Astrocyte (in vitro differentiated cells and primary cell): Measurements from ENCODE around the gene MYCBP2. TPM values are rescaled to one million over a fixed set of nuclear protein-coding genes. Genes with fewer than 3 reads are reported as not detected.
A peak's percentile ranks its signal among the peaks of the same experiment; 100 is the strongest.

Experiments used
- DNase-seq: peaks from one replicate; pipeline ENCODE4 v3.0.0-alpha.2; 2010; ENCODE audit warnings: low read depth
- FAIRE-seq: peaks from 2 replicates; lab custom pipeline; 2011; peaks lifted over from hg19 to GRCh38; lab: Jason Lieb, UNC
- H2AFZ ChIP-seq: 2 replicates; pipeline ENCODE4 v1.6.0; 2012; ENCODE audit warnings: low read depth, low read length, inconsistent platforms
- H3K27ac ChIP-seq: 2 replicates; pipeline ENCODE4 v1.5.1; 2011; ENCODE audit warnings: low read depth, low read length, inconsistent platforms
- H3K27me3 ChIP-seq: 2 replicates; pipeline ENCODE4 v1.6.0; 2011; ENCODE audit warnings: low read length, inconsistent platforms; ENCODE audit not compliant: insufficient read depth
- H3K36me3 ChIP-seq: 2 replicates; pipeline ENCODE4 v1.5.1; 2011; ENCODE audit warnings: low read length, inconsistent platforms; ENCODE audit not compliant: insufficient read depth
- H3K4me1 ChIP-seq: 2 replicates; pipeline ENCODE4 v1.5.1; 2011; ENCODE audit warnings: low read length, inconsistent platforms; ENCODE audit not compliant: insufficient read depth
- H3K4me2 ChIP-seq: 2 replicates; pipeline ENCODE4 v1.6.0; 2012; ENCODE audit warnings: low read length, inconsistent platforms
- H3K4me3 ChIP-seq: 2 replicates; pipeline ENCODE4 v1.5.1; 2011; ENCODE audit warnings: low read depth, mild to moderate bottlenecking, low read length, inconsistent platforms; ENCODE audit not compliant: insufficient read depth
- H3K79me2 ChIP-seq: 2 replicates; pipeline ENCODE4 v1.6.0; 2012; ENCODE audit warnings: mild to moderate bottlenecking, low read length, inconsistent platforms; ENCODE audit not compliant: insufficient read depth
- H3K9ac ChIP-seq: 2 replicates; pipeline ENCODE4 v1.6.0; 2012; ENCODE audit warnings: mild to moderate bottlenecking, low read length, inconsistent platforms
- H3K9me3 ChIP-seq: 2 replicates; pipeline ENCODE4 v1.5.1; 2012; ENCODE audit warnings: low read depth, mild to moderate bottlenecking, low read length, inconsistent platforms; ENCODE audit not compliant: insufficient read depth
- H4K20me1 ChIP-seq: 2 replicates; pipeline ENCODE4 v1.6.0; 2012; ENCODE audit warnings: low read length, inconsistent platforms; ENCODE audit not compliant: insufficient read depth
- H3K27ac Mint-ChIP-seq: one replicate; pipeline ENCODE4 v1.8.0; 2021; ENCODE audit warnings: mild to moderate bottlenecking, mixed read lengths; ENCODE audit not compliant: unreplicated experiment
- H3K27me3 Mint-ChIP-seq: one replicate; pipeline ENCODE4 v1.8.0; 2021; ENCODE audit warnings: low read depth, mixed read lengths; ENCODE audit not compliant: unreplicated experiment
- H3K36me3 Mint-ChIP-seq: one replicate; pipeline ENCODE4 v1.8.0; 2021; ENCODE audit warnings: low read depth, mixed read lengths; ENCODE audit not compliant: unreplicated experiment
- H3K4me1 Mint-ChIP-seq: one replicate; pipeline ENCODE4 v1.8.0; 2021; ENCODE audit warnings: low read depth, mixed read lengths; ENCODE audit not compliant: unreplicated experiment
- H3K4me3 Mint-ChIP-seq: one replicate; pipeline ENCODE4 v1.8.0; 2021; ENCODE audit warnings: mild to moderate bottlenecking, moderate library complexity, mixed read lengths; ENCODE audit not compliant: unreplicated experiment
- H3K9me3 Mint-ChIP-seq: one replicate; pipeline ENCODE4 v1.8.0; 2021; ENCODE audit warnings: mild to moderate bottlenecking, mixed read lengths; ENCODE audit not compliant: unreplicated experiment
- EZH2 ChIP-seq: IDR thresholded peaks from 2 replicates; pipeline ENCODE4 v1.6.1; 2012; ENCODE audit warnings: mild to moderate bottlenecking, low read length, inconsistent platforms; ENCODE audit not compliant: insufficient read depth
- total RNA-seq: library from RNA; stranded (reverse); gene quantifications from 2 replicates; pipeline ENCODE4 v1.2.1, GENCODE V29; 2021
- TF ChIP-seq, protein P1 (sequence below): IDR thresholded peaks from 2 replicates; pipeline ENCODE4 v1.5.1; 2011; ENCODE audit warnings: low read depth, mild to moderate bottlenecking, inconsistent platforms, low read length, moderate library complexity; ENCODE audit not compliant: insufficient read depth

MYCBP2 gene
- total RNA-seq, 1 donor from 2014 or later = 72.3 TPM

GRCh38 chr13:77310161-77310560 is 16.7 kb downstream of the MYCBP2 start:
- no peaks in the 10 kb centered on the region for H3K36me3 Mint-ChIP-seq
- no peak for FAIRE-seq

DNA sequence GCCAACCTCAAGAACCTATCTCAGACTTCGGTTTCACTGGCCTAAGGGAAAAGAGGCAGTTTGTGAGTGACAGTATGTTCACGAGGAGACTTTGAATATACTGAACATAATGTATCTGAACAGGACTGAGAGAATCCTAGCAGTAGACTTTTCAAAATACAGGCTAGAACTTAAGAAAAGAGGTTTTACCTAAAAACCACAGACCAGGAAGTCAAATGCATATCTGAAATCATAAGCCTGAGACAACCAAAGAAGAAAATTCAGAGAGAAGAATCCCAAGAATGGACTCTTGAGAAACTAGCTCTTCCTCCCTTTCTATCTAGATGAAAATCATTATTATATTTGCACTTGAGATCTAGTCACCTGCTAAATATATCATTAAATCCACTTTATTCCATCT is 17.6 kb downstream of the MYCBP2 start:
- no peak overlapping the region for H2AFZ ChIP-seq
- no peak overlapping the region for H3K4me3 ChIP-seq
- H3K9me3 Mint-ChIP-seq = peaks cover 2% of the 10 kb centered on the region
- peaks cover 99% of the 10 kb centered on the region for H3K79me2 ChIP-seq
- no peak overlapping the region for H3K27ac ChIP-seq
- H3K9me3 ChIP-seq = no peaks in the 10 kb centered on the region
- H3K4me2 ChIP-seq = no peak overlapping the region
- TF ChIP-seq, protein P1, sequence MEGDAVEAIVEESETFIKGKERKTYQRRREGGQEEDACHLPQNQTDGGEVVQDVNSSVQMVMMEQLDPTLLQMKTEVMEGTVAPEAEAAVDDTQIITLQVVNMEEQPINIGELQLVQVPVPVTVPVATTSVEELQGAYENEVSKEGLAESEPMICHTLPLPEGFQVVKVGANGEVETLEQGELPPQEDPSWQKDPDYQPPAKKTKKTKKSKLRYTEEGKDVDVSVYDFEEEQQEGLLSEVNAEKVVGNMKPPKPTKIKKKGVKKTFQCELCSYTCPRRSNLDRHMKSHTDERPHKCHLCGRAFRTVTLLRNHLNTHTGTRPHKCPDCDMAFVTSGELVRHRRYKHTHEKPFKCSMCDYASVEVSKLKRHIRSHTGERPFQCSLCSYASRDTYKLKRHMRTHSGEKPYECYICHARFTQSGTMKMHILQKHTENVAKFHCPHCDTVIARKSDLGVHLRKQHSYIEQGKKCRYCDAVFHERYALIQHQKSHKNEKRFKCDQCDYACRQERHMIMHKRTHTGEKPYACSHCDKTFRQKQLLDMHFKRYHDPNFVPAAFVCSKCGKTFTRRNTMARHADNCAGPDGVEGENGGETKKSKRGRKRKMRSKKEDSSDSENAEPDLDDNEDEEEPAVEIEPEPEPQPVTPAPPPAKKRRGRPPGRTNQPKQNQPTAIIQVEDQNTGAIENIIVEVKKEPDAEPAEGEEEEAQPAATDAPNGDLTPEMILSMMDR = no peak
- no peak for TF ChIP-seq EZH2
- H3K27ac Mint-ChIP-seq = no peak overlapping the region
- no peaks in the 10 kb centered on the region for H3K27me3 Mint-ChIP-seq
- H3K9ac ChIP-seq = no peak overlapping the region
- FAIRE-seq (peak; percentile 5), DNase-seq (no peak)
- H3K4me1 Mint-ChIP-seq = peaks cover 48% of the 10 kb centered on the region
- no peaks in the 10 kb centered on the region for H3K36me3 Mint-ChIP-seq
- no peak overlapping the region for H3K4me3 Mint-ChIP-seq
- H3K36me3 ChIP-seq = no peaks in the 10 kb centered on the region
- H3K27me3 ChIP-seq = no peaks in the 10 kb centered on the region
- H3K4me1 ChIP-seq = no peaks in the 10 kb centered on the region
- H4K20me1 ChIP-seq = peaks cover 70% of the 10 kb centered on the region

More at GRCh38 chr13:77310161-77310560, 16.7 kb downstream of the MYCBP2 start:
- Histone ChIP-seq H2AFZ (no peak overlapping the region), H3K4me2 (no peak overlapping the region), H3K36me3 (no peaks in the 10 kb centered on the region), H3K27me3 (no peaks in the 10 kb centered on the region), H3K4me1 (no peaks in the 10 kb centered on the region), H3K79me2 (peaks cover 100% of the 10 kb centered on the region), H4K20me1 (peaks cover 79% of the 10 kb centered on the region), H3K9ac (no peak overlapping the region), H3K27ac (no peak overlapping the region), H3K9me3 (no peaks in the 10 kb centered on the region), H3K4me3 (no peak overlapping the region)
- Mint-ChIP-seq H3K4me3 (no peak overlapping the region), H3K9me3 (peaks cover 2% of the 10 kb centered on the region), H3K27me3 (no peaks in the 10 kb centered on the region), H3K4me1 (peaks cover 51% of the 10 kb centered on the region), H3K27ac (no peak overlapping the region)
- TF ChIP-seq EZH2 = no peak
- TF ChIP-seq, protein P1 = no peak
- DNase-seq = no peak

GRCh38 chr13:77306458-77306857 is 20.4 kb downstream of the MYCBP2 start:
- Histone ChIP-seq H3K4me2 (no peak overlapping the region), H3K4me1 (no peaks in the 10 kb centered on the region), H3K27me3 (no peaks in the 10 kb centered on the region), H3K27ac (no peak overlapping the region), H2AFZ (no peak overlapping the region), H4K20me1 (peaks cover 56% of the 10 kb centered on the region), H3K9ac (no peak overlapping the region), H3K36me3 (no peaks in the 10 kb centered on the region), H3K4me3 (no peak overlapping the region), H3K9me3 (no peaks in the 10 kb centered on the region), H3K79me2 (peaks cover 98% of the 10 kb centered on the region)
- no peaks in the 10 kb centered on the region for H3K27me3 Mint-ChIP-seq
- H3K36me3 Mint-ChIP-seq = no peaks in the 10 kb centered on the region
- H3K9me3 Mint-ChIP-seq = peaks cover 2% of the 10 kb centered on the region
- H3K4me3 Mint-ChIP-seq = no peak overlapping the region
- TF ChIP-seq, protein P1 = no peak
- TF ChIP-seq EZH2 = no peak
- peaks cover 43% of the 10 kb centered on the region for H3K4me1 Mint-ChIP-seq
- peak overlapping the region; percentile 9 for H3K27ac Mint-ChIP-seq
- FAIRE-seq (no peak), DNase-seq (no peak)
